Activated CD4-positive, alpha-beta memory T cell treated with anti-CD3 and anti-CD28 coated beads for 36 hours (primary cell): ENCODE results near the gene ANK3. TPM values are rescaled to one million over a fixed set of nuclear protein-coding genes. Genes with fewer than 3 reads are reported as not detected.
A peak's percentile ranks its signal among the peaks of the same experiment; 100 is the strongest.

Source experiments
- CTCF ChIA-PET: fragments of 350-600 bp; sonication (Branson Sonifier 250); formaldehyde crosslinking; loops from one replicate; lab custom pipeline; 2021; ENCODE audit warnings: antibody characterized with exemption, inconsistent platforms; lab: Charles Lee
- POLR2A ChIA-PET: fragments of 350-600 bp; sonication (Branson Sonifier 250); formaldehyde crosslinking; loops from one replicate; lab custom pipeline; 2021; ENCODE audit warnings: antibody characterized with exemption; lab: Charles Lee
- DNase-seq: peaks from one replicate; pipeline ENCODE4 v3.0.0-alpha.2; 2020
- H3K27ac Mint-ChIP-seq: one replicate; pipeline ENCODE4 v1.8.0; 2021; ENCODE audit warnings: mixed read lengths
- H3K27me3 Mint-ChIP-seq: one replicate; pipeline ENCODE4 v1.8.0; 2021; ENCODE audit warnings: mixed read lengths
- H3K36me3 Mint-ChIP-seq: one replicate; pipeline ENCODE4 v1.8.0; 2021; ENCODE audit warnings: mixed read lengths
- H3K4me1 Mint-ChIP-seq: one replicate; pipeline ENCODE4 v1.8.0; 2021; ENCODE audit warnings: low read depth, mixed read lengths
- H3K4me3 Mint-ChIP-seq: one replicate; pipeline ENCODE4 v1.8.0; 2021; ENCODE audit warnings: mild to moderate bottlenecking, mixed read lengths
- H3K9me3 Mint-ChIP-seq: one replicate; pipeline ENCODE4 v1.8.0; 2021; ENCODE audit warnings: mixed read lengths
- intact Hi-C: fragments of 100-400 bp; cut with micrococcal nuclease; formaldehyde crosslinking; loops from one replicate; pipeline ENCODE4 v1.15.1; 2023
- total RNA-seq, 2 experiments: library from RNA; stranded (reverse); gene quantifications; one replicate each; pipeline ENCODE4 v1.2.3, GENCODE V29; 2021

Gene ANK3
- total RNA-seq: 10 to 100 TPM; 18.5 to 21.2 TPM

DNA sequence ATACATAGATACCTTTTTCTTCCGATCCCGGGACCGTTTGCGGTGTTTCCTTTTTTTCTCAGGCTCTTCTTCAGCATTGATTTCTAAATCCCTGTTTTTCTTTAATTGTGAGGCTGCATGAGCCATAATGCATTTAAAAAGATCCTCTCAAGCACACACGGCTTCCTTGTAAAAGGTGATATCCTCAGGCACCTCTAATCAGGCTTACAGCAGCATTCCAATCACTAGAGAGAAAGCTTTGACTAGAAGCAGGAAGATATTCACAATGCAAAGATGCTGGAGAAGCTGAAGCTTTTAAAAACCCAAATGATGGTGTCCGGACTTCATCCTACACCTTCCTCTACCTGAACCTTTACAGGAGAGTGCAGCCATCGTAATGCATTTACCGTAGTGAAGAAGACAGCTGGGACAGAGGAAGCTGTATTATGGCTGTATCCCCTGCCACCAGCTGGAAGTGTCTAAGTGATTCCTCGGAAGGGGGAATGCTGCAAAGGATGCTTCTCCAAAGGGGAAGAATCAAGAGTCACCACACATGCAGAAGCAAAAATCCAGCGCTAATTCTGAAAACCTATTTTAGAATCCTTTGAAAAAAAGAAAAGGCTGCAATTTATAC, at the start of gene ANK3:
Gene ANK3 (minus strand): TSS at position 463 of the 613 bp plus-strand sequence. CDS start 337 bp downstream, at position 126.
- intact Hi-C loops: no loop called here
- no peaks in the 10 kb centered on the region for H3K9me3 Mint-ChIP-seq
- no peaks in the 10 kb centered on the region for H3K27me3 Mint-ChIP-seq
- H3K4me1 Mint-ChIP-seq: peaks cover 11% of the 10 kb centered on the region
- ChIA-PET POLR2A (no interaction called here), CTCF (no interaction called here)
- H3K4me3 Mint-ChIP-seq: no peak within 1 kb of the TSS
- DNase-seq: no peak
- no peak within 1 kb of the TSS for H3K27ac Mint-ChIP-seq
- H3K36me3 Mint-ChIP-seq: no peaks in the 10 kb centered on the region

DNA sequence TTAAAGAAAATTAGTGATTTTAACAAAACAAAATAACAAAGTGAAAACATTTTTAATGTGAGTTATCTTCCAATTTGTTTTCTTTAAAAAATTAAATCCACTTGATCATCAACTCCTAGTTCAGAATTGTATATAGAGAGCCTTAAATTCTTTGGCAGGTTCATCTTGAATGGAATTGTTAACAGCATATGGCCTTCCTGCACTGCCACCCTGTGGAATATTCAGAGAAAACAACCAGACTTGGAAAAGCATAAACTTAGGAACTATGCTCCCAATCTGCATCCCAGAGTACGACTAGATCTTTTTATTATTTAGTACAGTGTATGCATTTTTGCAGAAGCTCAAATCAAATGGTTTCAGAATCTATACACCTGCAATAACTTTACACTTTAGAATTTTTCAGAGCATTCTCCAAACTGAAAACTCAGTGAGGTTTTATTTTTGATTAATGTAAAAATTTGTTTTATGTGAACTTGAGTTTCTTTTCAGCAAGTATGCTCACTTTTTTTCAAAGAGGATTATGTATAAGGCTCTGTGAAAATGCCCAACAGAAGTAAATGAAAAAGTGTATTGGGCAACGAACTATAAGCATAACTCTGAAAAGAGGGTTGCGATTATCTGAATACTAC, 44.9 kb upstream of the ANK3 start:
- CTCF ChIA-PET: interaction anchor here (0.7 to 1.4 kb wide), 3 partner anchors 197 to 320 kb away, joined by 3 to 5 read pairs (median 3); no protein-coding TSS in a partner anchor
- Mint-ChIP-seq H3K4me1 (no peaks in the 10 kb centered on the region), H3K27ac (no peak overlapping the region), H3K27me3 (no peaks in the 10 kb centered on the region), H3K4me3 (no peak overlapping the region), H3K36me3 (no peaks in the 10 kb centered on the region), H3K9me3 (no peaks in the 10 kb centered on the region)
- POLR2A ChIA-PET: no interaction called here
- intact Hi-C loops: loop anchor here (1.0 to 5.0 kb wide), 4 partner anchors 196 to 334 kb away; no protein-coding TSS in a partner anchor
- peak; percentile 15 for DNase-seq

- CTCF ChIA-PET: interaction anchor here (0.6 to 1.4 kb wide), 5 partner anchors 196 to 337 kb away, joined by 3 to 5 read pairs (median 3); no protein-coding TSS in a partner anchor
Measured at GRCh38 chr10:60433684-60434083, 44.0 kb upstream of the ANK3 start.

DNA sequence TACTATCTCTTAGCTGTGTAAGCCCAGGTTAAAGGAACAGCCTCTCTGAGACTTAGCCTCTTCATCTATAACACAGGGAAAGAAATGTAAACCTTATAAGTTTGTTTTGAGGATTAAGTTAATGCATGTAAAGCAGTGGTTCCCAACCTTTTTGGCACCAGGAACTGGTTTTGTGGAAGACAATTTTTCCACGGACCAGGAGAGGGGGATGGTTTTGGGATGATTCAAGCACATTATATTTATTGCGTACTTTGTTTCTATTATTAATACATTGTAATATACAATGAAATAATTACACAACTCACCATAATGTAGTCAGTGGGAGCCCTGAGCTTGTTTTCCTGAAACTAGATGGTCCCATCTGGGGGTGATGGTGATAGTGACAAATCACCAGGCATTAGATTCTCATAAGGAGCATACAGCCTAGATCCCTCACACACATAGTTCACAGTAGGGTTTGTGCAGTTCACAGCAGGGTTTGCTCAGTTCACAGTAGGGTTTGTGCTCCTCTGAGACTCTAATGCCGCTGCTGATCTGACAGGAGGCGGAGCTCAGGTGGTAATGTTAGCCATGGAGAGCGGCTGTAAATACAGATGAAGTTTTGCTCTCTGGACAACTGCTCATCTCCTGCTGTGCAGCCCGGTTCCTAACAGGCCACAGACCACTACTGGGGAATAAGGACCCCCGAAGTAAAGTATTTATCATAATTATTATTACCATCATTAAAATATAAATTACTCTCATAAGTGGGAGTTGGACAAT, 41.3 kb upstream of the ANK3 start:
- ChIA-PET CTCF (no interaction called here), POLR2A (no interaction called here)
- Mint-ChIP-seq H3K4me3 (no peak overlapping the region), H3K36me3 (no peaks in the 10 kb centered on the region), H3K27me3 (no peaks in the 10 kb centered on the region), H3K9me3 (no peaks in the 10 kb centered on the region), H3K27ac (no peak overlapping the region), H3K4me1 (peaks cover 15% of the 10 kb centered on the region)
- intact Hi-C loops: loop anchor here (5.0 kb wide), 1 partner anchor 314 kb away; no protein-coding TSS in a partner anchor
- DNase-seq: no peak

More at GRCh38 chr10:60433684-60434083, 44.0 kb upstream of the ANK3 start:
- H3K27ac Mint-ChIP-seq: no peak overlapping the region
- H3K4me3 Mint-ChIP-seq: no peak overlapping the region
- no peaks in the 10 kb centered on the region for H3K27me3 Mint-ChIP-seq
- no peaks in the 10 kb centered on the region for H3K36me3 Mint-ChIP-seq
- H3K9me3 Mint-ChIP-seq: no peaks in the 10 kb centered on the region
- no peak for DNase-seq
- intact Hi-C loops: loop anchor here (1.0 to 5.0 kb wide), 4 partner anchors 195 to 333 kb away; no protein-coding TSS in a partner anchor
- no peaks in the 10 kb centered on the region for H3K4me1 Mint-ChIP-seq
- POLR2A ChIA-PET: no interaction called here

GRCh38 chr10:60430017-60430416, 40.3 kb upstream of the ANK3 start:
- no peak overlapping the region for H3K4me3 Mint-ChIP-seq
- H3K36me3 Mint-ChIP-seq: no peaks in the 10 kb centered on the region
- no peak overlapping the region for H3K27ac Mint-ChIP-seq
- POLR2A ChIA-PET: no interaction called here
- no peaks in the 10 kb centered on the region for H3K9me3 Mint-ChIP-seq
- CTCF ChIA-PET: no interaction called here
- no peaks in the 10 kb centered on the region for H3K27me3 Mint-ChIP-seq
- intact Hi-C loops: loop anchor here (5.0 kb wide), 1 partner anchor 313 kb away; no protein-coding TSS in a partner anchor
- peaks cover 16% of the 10 kb centered on the region for H3K4me1 Mint-ChIP-seq
- no peak for DNase-seq

DNA sequence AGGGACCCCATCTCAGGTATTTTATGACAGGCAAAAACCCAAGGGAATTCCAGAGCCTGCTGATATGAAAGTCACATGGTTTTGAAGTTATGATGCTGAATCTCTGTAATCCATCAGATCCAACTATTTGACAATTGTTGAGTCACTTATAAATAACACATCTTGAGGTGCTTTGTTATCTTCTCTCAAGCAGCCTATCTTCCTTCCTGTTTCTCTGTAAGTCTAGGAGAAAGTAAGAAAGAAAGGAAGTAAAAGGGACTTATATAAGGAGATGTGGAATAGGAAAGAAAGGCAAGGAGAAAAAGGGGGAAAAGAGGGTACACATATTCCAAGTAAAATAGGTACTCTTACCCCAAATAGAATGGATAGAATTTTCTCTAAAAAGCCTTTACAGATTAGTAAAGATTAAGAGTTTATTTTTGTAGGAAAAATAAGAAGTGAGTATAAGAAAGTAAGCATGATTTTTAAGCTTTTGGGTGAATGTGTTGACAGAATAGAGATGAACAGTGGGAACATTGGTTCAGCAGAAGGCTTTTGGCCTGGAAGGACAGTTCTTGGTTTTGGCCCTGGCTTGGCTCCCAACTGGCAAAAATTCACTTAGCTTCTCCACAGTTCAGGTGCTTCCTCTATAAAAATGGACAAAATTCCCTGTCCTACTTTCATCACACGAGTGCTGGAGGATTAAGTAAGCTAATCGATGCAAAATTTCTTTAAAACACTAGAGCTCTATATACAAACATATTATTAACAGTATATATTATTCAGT, 39.6 kb upstream of the ANK3 start:
- no peaks in the 10 kb centered on the region for H3K9me3 Mint-ChIP-seq
- no peak overlapping the region for H3K27ac Mint-ChIP-seq
- H3K36me3 Mint-ChIP-seq: no peaks in the 10 kb centered on the region
- no peak overlapping the region for H3K4me3 Mint-ChIP-seq
- no peaks in the 10 kb centered on the region for H3K27me3 Mint-ChIP-seq
- H3K4me1 Mint-ChIP-seq: peaks cover 16% of the 10 kb centered on the region
- CTCF ChIA-PET: no interaction called here
- no peak for DNase-seq
- POLR2A ChIA-PET: no interaction called here
- intact Hi-C loops: no loop called here

- Mint-ChIP-seq H3K4me1 (peaks cover 16% of the 10 kb centered on the region), H3K27ac (no peak overlapping the region), H3K4me3 (no peak overlapping the region), H3K27me3 (no peaks in the 10 kb centered on the region), H3K9me3 (no peaks in the 10 kb centered on the region), H3K36me3 (no peaks in the 10 kb centered on the region)
- intact Hi-C loops: no loop called here
- ChIA-PET POLR2A (no interaction called here), CTCF (no interaction called here)
- no peak for DNase-seq
Measured at GRCh38 chr10:60428387-60428737, 38.7 kb upstream of the ANK3 start.

GRCh38 chr10:60427709-60428386, 38.2 kb upstream of the ANK3 start:
- Mint-ChIP-seq H3K27me3 (no peaks in the 10 kb centered on the region), H3K9me3 (no peaks in the 10 kb centered on the region), H3K4me1 (peaks cover 16% of the 10 kb centered on the region), H3K4me3 (no peak overlapping the region), H3K36me3 (no peaks in the 10 kb centered on the region), H3K27ac (no peak overlapping the region)
- intact Hi-C loops: loop anchor here (2.0 kb wide), 1 partner anchor 189 kb away; no protein-coding TSS in a partner anchor
- DNase-seq: no peak
- ChIA-PET CTCF (no interaction called here), POLR2A (no interaction called here)

GRCh38 chr10:60427148-60427547, 37.5 kb upstream of the ANK3 start:
- no peak for DNase-seq
- intact Hi-C loops: loop anchor here (2.0 kb wide), 1 partner anchor 188 kb away; no protein-coding TSS in a partner anchor
- no peaks in the 10 kb centered on the region for H3K9me3 Mint-ChIP-seq
- peaks cover 16% of the 10 kb centered on the region for H3K4me1 Mint-ChIP-seq
- no peak overlapping the region for H3K27ac Mint-ChIP-seq
- CTCF ChIA-PET: interaction anchor here (1.4 kb wide), 1 partner anchor 190 kb away, joined by 4 read pairs; no protein-coding TSS in a partner anchor
- POLR2A ChIA-PET: no interaction called here
- no peaks in the 10 kb centered on the region for H3K27me3 Mint-ChIP-seq
- H3K36me3 Mint-ChIP-seq: no peaks in the 10 kb centered on the region
- no peak overlapping the region for H3K4me3 Mint-ChIP-seq

- H3K4me3 Mint-ChIP-seq: no peak overlapping the region
- no peaks in the 10 kb centered on the region for H3K9me3 Mint-ChIP-seq
- POLR2A ChIA-PET: no interaction called here
- DNase-seq: no peak
- peaks cover 16% of the 10 kb centered on the region for H3K4me1 Mint-ChIP-seq
- no peak overlapping the region for H3K27ac Mint-ChIP-seq
- no peaks in the 10 kb centered on the region for H3K27me3 Mint-ChIP-seq
- intact Hi-C loops: loop anchor here (2.0 kb wide), 1 partner anchor 188 kb away; no protein-coding TSS in a partner anchor
- no peaks in the 10 kb centered on the region for H3K36me3 Mint-ChIP-seq
- CTCF ChIA-PET: interaction anchor here (1.4 to 1.5 kb wide), 2 partner anchors 189 to 222 kb away, joined by 4 read pairs; no protein-coding TSS in a partner anchor
Measured at GRCh38 chr10:60426425-60426824, 36.8 kb upstream of the ANK3 start.
